HG03060 (cell line): Measurements from ENCODE around the gene XYLB.
A peak's percentile ranks its signal among the peaks of the same experiment; 100 is the strongest.
"Not testable (repeated sequence)": the region's sequence is repeated elsewhere in the genome, so short reads cannot be mapped to it uniquely, and the experiment has no call there.

Experiments
- ATAC-seq: cut with Tn5 transposase; IDR thresholded peaks from one replicate; pipeline ENCODE4 v1.9.1; 2021; ENCODE audit warnings: low read depth, moderate number of reproducible peaks; ENCODE audit not compliant: unreplicated experiment

XYLB gene

GRCh38 chr3:38346587-38347410 lies at the start of gene XYLB:
Gene XYLB, plus strand, starts transcription at chr3:38346785. Its CDS starts 84 bp downstream, at chr3:38346869.
- peak; percentile 88 for ATAC-seq

DNA sequence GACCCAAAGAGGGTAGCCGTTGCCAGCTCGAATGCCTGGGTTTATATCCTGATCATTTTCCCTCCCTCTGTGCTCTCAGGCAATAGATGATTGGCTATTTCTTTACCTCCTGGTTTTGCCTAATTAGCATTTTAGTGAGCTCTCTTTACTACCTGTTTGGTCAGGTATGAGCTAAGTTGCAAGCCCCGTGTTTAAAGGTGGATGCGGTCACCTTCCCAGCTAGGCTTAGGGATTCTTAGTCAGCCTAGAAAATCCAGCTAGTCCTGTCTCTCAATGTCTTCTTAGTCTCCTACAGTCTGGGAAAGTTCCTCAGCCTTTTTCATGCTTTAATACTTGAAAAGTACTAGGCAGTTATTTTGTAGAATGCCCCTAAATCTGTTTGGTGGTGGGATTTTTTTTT lies 49.5 kb upstream of the XYLB start:
- ATAC-seq, result not testable (repeated sequence)

GRCh38 chr3:38297537-38297936 lies 49.0 kb upstream of the XYLB start:
- ATAC-seq, result no peak

DNA sequence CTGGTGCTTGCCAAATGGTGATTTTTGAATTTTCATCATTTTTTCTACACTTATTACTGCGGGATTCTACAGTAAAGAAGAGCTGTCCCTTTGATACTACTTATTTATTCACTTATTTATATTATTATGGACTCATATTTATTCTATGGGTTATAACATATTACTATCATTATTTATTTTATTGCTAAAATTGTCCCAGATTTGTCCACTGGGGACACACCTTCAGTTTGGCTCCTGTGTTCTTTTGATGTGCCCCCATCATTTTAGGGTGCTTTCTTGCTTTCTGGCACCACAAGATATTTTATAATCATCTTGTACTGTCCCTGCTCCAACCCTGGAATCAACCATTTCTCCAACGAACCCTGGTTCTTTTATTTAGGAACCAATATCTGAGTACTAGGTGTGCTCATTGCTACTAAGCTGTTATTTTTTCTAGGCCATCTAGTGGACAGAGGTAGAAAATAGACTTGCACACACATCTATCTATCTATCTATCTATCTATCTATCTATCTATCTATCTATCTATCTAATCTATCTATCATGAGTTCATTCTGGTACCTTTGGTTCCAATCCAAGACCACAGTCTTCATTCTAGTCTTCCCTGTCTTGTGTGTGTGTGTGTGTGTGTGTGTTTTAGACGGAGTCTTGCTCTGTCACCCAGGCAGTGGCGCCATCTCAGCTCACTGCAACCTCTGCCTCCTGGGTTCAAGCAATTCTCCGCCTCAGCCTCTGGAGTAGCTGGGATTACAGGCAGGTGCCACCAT lies 48.5 kb upstream of the XYLB start:
- ATAC-seq, result no peak

DNA sequence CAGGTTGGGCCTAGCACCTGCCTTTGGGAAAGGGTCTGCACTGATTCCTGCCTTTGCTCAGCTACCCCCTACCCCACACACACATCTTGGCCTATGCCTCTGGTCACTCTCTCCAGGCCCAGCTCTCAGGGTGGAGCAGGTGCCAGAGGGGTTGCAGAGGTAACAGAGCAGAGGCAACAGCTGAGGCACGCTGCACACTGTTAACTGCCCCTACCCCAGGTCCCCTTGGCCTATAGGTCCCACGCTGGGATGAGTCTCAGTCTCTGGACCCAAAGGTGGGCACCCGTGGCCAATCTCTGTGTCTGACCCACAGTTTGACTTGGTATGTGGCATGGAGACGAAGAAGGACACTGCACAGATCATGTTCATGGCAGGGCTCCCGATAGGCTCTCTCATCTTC lies 39.6 kb upstream of the XYLB start:
- ATAC-seq, result no peak

DNA sequence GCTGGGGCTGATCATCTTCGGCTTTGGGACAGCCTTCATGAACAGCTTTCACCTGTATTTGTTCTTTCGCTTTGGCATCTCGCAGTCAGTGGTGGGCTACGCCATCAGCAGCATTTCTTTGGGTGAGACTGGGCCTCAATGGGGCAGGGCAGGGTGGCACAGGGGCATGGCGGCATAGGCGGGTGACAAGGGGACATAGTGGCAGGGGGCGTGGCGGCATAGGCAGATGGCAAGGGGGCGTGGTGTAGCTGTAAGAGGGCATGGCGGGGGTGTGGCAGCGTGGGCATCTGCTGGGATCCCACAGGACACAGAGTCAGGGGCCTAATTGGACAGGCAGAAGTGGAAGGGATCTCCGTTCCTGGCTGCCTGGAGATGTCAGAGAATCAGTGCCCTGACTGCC lies 39.0 kb upstream of the XYLB start:
- no peak for ATAC-seq

- ATAC-seq, result no peak
These were observed 38.1 kb upstream of the XYLB start for GRCh38 chr3:38308456-38308855.

DNA sequence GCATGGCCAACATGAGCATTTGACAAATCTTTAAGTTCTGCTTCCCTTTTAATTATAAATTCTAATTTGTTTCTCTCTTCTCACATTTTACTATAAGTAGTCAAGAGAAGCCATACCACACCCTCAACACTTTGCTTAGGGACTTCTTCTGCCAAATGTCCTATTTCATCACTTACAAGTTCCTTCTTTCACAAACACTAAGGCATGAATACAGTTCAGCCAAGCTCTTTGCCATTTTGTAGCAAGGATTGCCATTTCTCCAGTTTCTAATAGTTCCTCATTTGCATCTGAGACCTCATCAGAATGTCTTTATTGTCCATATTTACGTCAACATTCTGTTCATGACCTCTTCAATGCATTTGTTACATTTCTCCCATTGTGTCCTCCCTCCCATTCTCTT lies 35.1 kb upstream of the XYLB start:
- ATAC-seq, result no peak

- ATAC-seq, result no peak
These were observed 34.6 kb upstream of the XYLB start for GRCh38 chr3:38311941-38312340.

DNA sequence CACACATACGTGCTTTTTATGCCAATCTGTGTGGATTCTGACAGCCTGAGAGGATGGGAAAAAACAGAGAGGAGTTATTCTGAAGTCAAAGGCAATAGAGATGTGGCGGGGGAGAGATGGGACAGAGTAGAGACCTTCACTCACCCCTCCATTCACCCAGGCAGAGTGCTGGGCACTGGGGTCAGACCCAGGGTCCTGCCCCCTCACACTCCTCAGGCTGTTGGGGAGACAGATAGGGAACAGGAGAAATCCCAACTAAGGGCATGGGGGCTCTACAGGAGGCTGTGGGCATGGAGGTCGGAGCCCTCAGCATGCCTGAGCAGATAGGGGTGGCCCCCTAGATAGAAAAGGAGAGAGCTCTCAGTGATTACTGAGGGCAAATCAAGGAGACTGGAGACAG lies 34.2 kb upstream of the XYLB start:
- ATAC-seq, result no peak

GRCh38 chr3:38313263-38313662 lies 33.3 kb upstream of the XYLB start:
- no peak for ATAC-seq

DNA sequence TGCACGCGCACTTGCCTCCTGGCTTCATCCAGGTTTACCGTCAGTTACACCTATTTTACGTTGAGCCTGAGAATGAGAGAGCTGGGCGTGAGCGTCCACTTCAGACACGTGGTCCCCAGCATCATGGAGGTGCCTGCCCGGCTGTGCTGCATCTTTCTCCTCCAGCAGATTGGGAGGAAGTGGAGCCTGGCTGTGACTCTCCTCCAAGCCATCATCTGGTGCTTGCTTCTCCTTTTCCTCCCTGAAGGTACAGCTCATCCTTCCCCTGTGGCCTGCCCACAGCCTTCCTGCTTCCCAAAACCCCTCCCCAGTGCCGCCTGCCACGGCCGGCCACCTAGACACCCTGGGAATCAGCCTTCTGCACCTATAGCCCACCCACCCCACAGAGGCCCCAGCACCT lies 32.9 kb upstream of the XYLB start:
- ATAC-seq, result no peak

DNA sequence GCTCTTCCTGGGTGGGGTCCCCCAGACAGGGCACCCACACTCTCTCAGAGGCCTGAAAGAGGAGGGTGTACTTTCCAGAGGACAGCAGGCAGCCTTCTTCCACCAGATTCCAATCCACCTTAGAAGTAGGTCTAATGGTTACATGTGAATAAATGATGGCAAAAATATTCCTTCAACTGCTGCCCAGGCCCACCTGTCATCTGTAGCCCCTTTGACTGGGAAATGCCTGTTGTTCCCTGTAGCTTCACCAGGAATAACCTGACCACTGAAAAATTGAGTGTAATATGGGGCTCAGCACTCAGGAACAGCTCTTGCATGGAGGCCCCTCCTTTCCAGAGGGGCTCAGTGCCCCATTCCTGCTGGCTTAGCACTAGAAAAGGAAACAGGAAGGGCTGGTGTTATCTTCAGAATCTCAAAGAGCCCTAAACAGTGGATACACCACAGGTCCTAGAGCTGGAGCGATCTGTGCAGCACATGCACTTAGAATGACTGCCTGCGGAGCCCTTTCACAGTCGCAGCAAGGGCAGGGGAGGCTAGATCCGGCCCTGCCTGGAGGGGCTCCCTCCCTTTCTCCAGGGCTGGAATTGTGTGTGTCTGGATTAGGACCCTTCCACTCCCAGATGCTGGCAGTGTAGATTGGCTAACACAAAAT lies 32.3 kb upstream of the XYLB start:
- ATAC-seq, result no peak

- no peak for ATAC-seq
These were observed 31.7 kb upstream of the XYLB start for GRCh38 chr3:38314764-38315487.

DNA sequence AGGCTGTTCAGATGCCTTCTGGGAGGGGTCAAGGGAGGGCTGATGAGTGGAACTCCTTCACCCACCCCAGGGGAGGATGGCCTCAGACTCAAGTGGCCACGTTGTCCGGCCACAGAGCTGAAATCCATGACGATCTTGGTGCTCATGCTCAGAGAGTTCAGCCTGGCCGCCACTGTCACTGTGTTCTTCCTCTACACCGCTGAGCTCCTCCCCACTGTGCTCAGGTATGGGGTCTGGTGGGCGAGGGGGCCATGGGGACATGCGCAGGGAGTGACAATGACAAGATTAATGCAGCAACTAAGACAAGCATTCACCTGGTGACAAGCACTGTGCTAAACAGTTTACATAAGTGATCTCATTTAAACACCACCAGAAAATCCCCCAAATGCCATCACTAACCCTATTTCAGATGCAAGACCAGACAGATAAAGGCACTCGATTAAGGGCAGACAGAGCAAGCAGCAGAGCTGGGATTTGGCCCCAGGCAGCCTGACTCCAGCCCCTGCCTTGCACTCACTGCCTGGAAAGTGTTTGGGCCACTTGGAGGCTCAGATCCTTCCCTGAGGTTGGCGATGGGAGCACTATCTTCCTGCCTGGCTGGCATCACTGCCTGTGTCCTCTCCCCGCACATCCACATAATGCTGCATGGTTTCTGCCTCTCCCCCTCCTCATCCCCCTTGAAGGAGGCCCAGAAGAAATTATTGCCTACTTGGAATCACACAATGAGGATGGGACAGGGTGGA lies 30.9 kb upstream of the XYLB start:
- ATAC-seq, result no peak

DNA sequence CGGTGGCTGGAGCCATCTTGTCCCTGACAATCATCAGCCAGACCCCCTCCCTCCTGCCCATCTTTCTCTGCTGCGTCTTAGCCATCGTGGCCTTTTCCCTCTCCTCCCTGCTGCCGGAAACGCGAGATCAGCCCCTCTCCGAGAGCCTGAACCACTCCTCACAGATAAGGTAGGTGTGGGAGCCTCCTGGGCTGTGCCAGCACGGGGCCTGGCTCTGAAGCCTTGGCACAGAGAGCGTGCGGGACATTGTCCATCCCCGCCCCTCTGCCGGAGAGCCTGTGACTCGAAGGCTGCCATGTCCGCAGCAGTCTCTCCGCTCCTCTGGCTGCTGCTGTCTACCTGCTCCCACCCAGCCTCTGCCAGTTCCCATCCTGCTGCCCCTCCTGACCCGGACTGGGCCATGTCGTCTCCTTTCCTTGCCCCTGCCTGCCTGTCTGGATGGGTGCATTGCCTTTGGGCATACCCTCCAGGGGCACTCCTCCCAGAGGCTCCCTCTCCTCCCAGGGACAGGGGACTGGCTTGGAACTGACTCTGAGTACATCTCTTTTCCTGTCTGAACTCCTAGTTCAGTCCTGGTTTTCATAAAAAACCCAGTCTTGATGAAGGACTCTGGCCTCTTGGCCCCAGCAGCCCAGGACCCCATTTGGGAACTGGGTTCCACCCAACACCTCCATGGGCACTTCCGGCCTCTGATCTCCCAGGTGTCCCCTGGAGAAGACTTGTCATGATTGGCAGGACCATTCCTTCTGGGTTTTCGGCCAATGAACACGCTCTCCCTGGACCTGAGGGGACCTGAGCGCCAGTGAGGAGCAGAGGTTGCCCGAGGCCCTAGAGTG lies 30.0 kb upstream of the XYLB start:
- no peak for ATAC-seq

- ATAC-seq, result no peak
These were observed 29.3 kb upstream of the XYLB start for GRCh38 chr3:38317192-38317759.

- ATAC-seq, result no peak
These were observed 27.6 kb upstream of the XYLB start for GRCh38 chr3:38318766-38319671.
